Body of pancreas (tissue), 4 donors: ENCODE data around the gene FHL2. TPM values are rescaled to one million over a fixed set of nuclear protein-coding genes. Genes with fewer than 3 reads are reported as not detected.

Source experiments
- ATAC-seq: fragments of 150-250 bp; one replicate; pipeline ENCODE4 v1.9.1; 2016
- DNase-seq, 4 donors: peaks; one replicate each; pipeline ENCODE4 v3.0.0-alpha.2; 2019
- H3K27ac ChIP-seq, 4 donors: fragments of 200-600 bp; sonication (generic); 1 replicate in 3 of 4; 2 replicates in 1 of 4; pipeline versions ENCODE4 v1.5.1 to v1.6.1; 2016 to 2019; ENCODE audit warnings: mild to moderate bottlenecking in 1 of 4, mixed read lengths in 1 of 4, moderate library complexity in 1 of 4
- H3K27me3 ChIP-seq, 2 donors: fragments of 200-600 bp; sonication (generic); one replicate each; pipeline ENCODE4 v1.6.0; 2016; ENCODE audit warnings: mild to moderate bottlenecking in 1 of 2
- H3K36me3 ChIP-seq, 2 donors: fragments of 200-600 bp; sonication (generic); replicated peaks in 1 of 2; 2 replicates each; pipeline ENCODE4 v1.5.1; 2016; ENCODE audit warnings: low read depth in 2 of 2; ENCODE audit not compliant: insufficient read depth in 1 of 2
- H3K4me1 ChIP-seq: fragments of 200-600 bp; sonication (generic); one replicate; pipeline ENCODE4 v1.6.0; 2016
- H3K4me3 ChIP-seq, 2 donors: fragments of 200-600 bp; sonication (generic); 1 replicate in 1 of 2; 2 replicates in 1 of 2; pipeline ENCODE4 v1.5.1; 2016 to 2019
- H3K9me3 ChIP-seq, 3 donors: fragments of 200-600 bp; sonication (generic); 1 replicate in 2 of 3; 2 replicates in 1 of 3; pipeline ENCODE4 v1.5.1; 2016
- POLR2A ChIP-seq, 3 donors: fragments of 450-650 bp; IDR thresholded peaks; one replicate each; pipeline ENCODE4 v1.6.1; 2016; ENCODE audit warnings: antibody characterized with exemption in 3 of 3, mild to moderate bottlenecking in 2 of 3
- WGBS, 2 donors: methylation state at CpG; one replicate each; pipeline ENCODE4 v1.1.5; 2017; 5-methylcytosine and 5-hydroxymethylcytosine counted together
- intact Hi-C: fragments of 100-400 bp; cut with DNase I; formaldehyde crosslinking; loops from one replicate; pipeline ENCODE4 v1.15.1; 2023
- total RNA-seq, 2 donors: library from RNA; depleted of rRNA; stranded (reverse); fragments of >200 nt; gene quantifications; one replicate each; pipeline ENCODE4 v1.1.0, GENCODE V29; 2016
- TF ChIP-seq, protein P1 (sequence below), 7 experiments: fragments of 450-650 bp in 4 of 7; fragments of 200-600 bp in 3 of 7; sonication (generic) in 3 of 7; IDR thresholded peaks; one replicate each; pipeline ENCODE4 v1.5.1; 2016 to 2019; ENCODE audit warnings: antibody characterized with exemption in 7 of 7

FHL2 gene
- total RNA-seq, 2 donors from 2014 or later = 3.6 to 21.8 TPM

DNA sequence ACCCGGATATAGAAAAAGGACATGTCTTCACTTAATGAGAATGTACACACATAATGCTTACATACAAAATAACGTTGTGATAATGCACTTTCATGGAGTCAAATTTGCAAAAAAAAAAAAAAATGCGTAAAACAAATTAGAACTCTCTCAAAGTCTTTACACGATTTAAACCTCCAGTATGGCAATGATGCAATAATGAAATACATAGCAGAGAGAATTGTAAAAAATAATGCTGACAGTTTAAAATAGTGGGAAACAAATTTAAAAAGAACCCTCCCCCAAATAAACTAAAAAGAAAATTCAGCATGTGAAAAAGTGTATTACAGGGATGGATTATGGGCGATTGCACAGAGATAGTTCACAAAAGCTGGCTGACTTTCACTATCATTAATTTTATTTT lies 46.6 kb upstream of the FHL2 start:
- intact Hi-C loops = no loop called here
- WGBS, 2 donors = 59 to 66% methylated on average over 5 of the region's 5 CpGs
- TF ChIP-seq POLR2A (IDR thresholded peaks at IDR 0.05) = no peak
- TF ChIP-seq, protein P1, sequence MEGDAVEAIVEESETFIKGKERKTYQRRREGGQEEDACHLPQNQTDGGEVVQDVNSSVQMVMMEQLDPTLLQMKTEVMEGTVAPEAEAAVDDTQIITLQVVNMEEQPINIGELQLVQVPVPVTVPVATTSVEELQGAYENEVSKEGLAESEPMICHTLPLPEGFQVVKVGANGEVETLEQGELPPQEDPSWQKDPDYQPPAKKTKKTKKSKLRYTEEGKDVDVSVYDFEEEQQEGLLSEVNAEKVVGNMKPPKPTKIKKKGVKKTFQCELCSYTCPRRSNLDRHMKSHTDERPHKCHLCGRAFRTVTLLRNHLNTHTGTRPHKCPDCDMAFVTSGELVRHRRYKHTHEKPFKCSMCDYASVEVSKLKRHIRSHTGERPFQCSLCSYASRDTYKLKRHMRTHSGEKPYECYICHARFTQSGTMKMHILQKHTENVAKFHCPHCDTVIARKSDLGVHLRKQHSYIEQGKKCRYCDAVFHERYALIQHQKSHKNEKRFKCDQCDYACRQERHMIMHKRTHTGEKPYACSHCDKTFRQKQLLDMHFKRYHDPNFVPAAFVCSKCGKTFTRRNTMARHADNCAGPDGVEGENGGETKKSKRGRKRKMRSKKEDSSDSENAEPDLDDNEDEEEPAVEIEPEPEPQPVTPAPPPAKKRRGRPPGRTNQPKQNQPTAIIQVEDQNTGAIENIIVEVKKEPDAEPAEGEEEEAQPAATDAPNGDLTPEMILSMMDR (IDR thresholded peaks at IDR 0.05) = no peak
- no peaks in the 10 kb centered on the region for H3K4me1 ChIP-seq
- DNase-seq (no peak), ATAC-seq (no peak)
- no peaks in the 10 kb centered on the region for H3K36me3 ChIP-seq
- no peak overlapping the region for H3K4me3 ChIP-seq
- no peaks in the 10 kb centered on the region for H3K9me3 ChIP-seq
- H3K27me3 ChIP-seq = no peaks in the 10 kb centered on the region
- H3K27ac ChIP-seq = no peak overlapping the region

DNA sequence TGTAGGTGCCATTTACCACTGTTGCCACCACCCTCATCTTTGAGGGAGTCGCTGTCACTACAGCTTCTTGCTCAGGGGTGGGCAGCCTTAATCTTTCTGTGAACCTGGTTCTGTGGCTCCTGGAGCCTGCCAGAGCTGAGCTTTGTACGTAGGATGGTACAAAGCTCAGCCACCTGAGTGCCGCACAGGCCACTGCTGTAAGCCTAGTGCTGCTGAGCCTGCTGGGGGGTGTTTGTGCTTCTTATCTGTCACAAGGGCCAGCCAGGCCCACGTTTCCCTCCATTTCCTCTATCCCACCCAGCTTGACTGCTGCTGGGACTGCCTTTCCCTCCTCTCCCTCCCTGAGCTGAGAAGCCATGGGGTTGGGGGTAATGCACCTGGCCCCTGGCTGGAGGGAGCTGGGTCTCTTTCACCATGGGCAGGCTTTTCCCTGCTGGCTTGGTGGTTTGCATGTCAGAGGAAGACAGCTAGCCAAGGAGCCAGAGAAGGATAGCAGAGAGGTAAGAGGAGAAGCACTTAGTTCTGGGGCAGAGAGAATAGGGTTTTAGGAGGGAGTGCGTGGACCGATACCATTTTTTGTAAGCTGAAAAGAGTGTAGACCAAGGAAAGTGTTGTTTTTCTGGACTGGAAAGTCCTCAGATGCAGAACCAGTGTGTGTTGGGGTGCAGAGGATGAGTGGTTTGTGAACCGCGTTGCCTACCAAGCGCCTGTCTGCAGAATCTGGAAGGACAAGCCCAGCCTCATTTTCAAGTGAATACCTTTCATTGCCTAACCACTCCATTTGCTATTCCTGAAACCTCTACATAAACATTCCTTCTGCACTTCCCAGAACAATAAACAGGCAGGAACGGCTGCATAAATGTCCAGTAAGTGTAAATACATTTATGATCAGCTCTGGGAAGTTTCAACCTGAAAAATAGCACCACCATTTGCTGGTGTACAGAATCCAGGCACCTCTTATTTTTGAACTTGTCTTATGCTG lies 45.1 kb upstream of the FHL2 start:
- DNase-seq (no peak), ATAC-seq (no peak)
- no peaks in the 10 kb centered on the region for H3K9me3 ChIP-seq
- no peak overlapping the region for H3K4me3 ChIP-seq
- 62 to 66% methylated on average over 10 of the region's 10 CpGs for WGBS, 2 donors
- H3K27me3 ChIP-seq = no peaks in the 10 kb centered on the region
- no peak overlapping the region for H3K27ac ChIP-seq
- no peaks in the 10 kb centered on the region for H3K36me3 ChIP-seq
- intact Hi-C loops = no loop called here
- TF ChIP-seq POLR2A (IDR thresholded peaks at IDR 0.05) = no peak
- TF ChIP-seq, protein P1 (IDR thresholded peaks at IDR 0.05) = no peak
- H3K4me1 ChIP-seq = peaks cover 2% of the 10 kb centered on the region

DNA sequence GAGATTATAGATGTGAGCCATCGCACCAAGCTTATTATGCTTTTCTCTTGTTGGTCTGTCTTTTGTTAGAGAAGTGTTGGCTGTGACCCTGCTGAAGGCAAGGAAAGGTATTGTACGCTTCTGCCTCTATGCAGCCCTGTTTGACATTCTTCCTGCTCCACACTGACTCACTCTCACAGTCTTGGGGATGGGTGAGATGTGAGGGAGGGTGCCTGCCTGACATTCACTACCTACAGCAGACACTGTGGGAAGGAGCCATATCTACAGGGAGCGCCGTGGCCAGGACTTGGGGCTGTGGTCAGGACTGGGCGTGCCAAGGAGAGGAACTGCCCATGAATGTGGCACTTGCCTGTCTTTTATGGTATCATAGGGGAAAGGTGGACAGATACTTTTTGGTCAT lies 43.9 kb upstream of the FHL2 start:
- ATAC-seq = no peak

DNA sequence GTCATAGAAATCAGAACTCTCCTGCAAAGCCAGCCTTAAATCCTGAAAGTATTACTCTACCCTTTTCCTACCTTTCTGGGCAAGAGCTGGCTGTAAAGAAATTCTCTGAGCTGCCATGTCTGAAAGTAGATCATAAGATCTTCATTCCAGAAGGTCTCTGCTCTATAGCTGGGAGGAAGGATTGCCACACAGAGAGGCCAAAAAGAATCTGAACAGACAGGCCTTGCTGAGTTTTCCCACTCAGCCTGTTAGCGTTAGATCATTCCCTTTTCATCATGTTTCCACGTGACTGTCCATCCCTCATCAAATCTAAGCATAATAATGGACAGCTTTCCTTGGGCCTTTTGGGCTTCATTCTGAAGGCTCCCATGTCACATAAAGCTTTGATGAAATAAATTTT lies 43.2 kb upstream of the FHL2 start:
- Histone ChIP-seq H3K27me3 (no peaks in the 10 kb centered on the region), H3K36me3 (no peaks in the 10 kb centered on the region), H3K4me1 (peaks cover 13% of the 10 kb centered on the region), H3K9me3 (no peaks in the 10 kb centered on the region), H3K4me3 (no peak overlapping the region), H3K27ac (no peak overlapping the region)
- ATAC-seq (no peak), DNase-seq (no peak)
- TF ChIP-seq POLR2A (IDR thresholded peaks at IDR 0.05) = no peak
- TF ChIP-seq, protein P1 (IDR thresholded peaks at IDR 0.05) = no peak
- intact Hi-C loops = no loop called here
- 91 to 93% methylated on average over 2 of the region's 2 CpGs for WGBS, 2 donors

More for the DNA sequence above, 43.9 kb upstream of the FHL2 start:
- DNase-seq = no peak
- Histone ChIP-seq H3K27ac (no peak overlapping the region), H3K4me3 (no peak overlapping the region), H3K27me3 (no peaks in the 10 kb centered on the region), H3K9me3 (no peaks in the 10 kb centered on the region), H3K36me3 (no peaks in the 10 kb centered on the region), H3K4me1 (peaks cover 13% of the 10 kb centered on the region)
- intact Hi-C loops = no loop called here
- TF ChIP-seq, protein P1 (IDR thresholded peaks at IDR 0.05) = no peak
- no peak for TF ChIP-seq POLR2A (IDR thresholded peaks at IDR 0.05)
- 91 to 96% methylated on average over 5 of the region's 5 CpGs for WGBS, 2 donors
